Measurements from ENCODE around the gene HOXB5.

HOXB5 gene

GRCh38 chr17:48571024-48571818 is 22.4 kb downstream of the HOXB5 start (continued):
- no peak for TF ChIP-seq PRDM2 (tag by site-specific recombination; IDR thresholded peaks at IDR 0.05; ENCODE audit: borderline replicate concordance)
- no peak for TF ChIP-seq ZBTB7A (tag by site-specific recombination; IDR thresholded peaks at IDR 0.05; ENCODE audit: low read depth)
- TF ChIP-seq ZNF23 (tag by site-specific recombination; IDR thresholded peaks at IDR 0.05; ENCODE audit: borderline replicate concordance), result no peak
- TF ChIP-seq KLF1 (tag by site-specific recombination; IDR thresholded peaks at IDR 0.05), result no peak
- no peak for TF ChIP-seq ZNF350 (tag by site-specific recombination; IDR thresholded peaks at IDR 0.05)
- TF ChIP-seq ZFP41 (tag by site-specific recombination; IDR thresholded peaks at IDR 0.05; ENCODE audit: borderline replicate concordance), result no peak
- no peak for TF ChIP-seq ZNF777 (tag by site-specific recombination; IDR thresholded peaks at IDR 0.05; ENCODE audit: borderline replicate concordance)
- no peak for TF ChIP-seq ZNF704 (tag by site-specific recombination; IDR thresholded peaks at IDR 0.05)
- TF ChIP-seq ZNF18 (tag by site-specific recombination; IDR thresholded peaks at IDR 0.05), result peak; percentile 83
- 0 out of 2 replicates have a peak, but pooled peaks have one; percentile 32 for TF ChIP-seq ZNF10 (tag by site-specific recombination; IDR thresholded peaks at IDR 0.05)
- peak; percentile 90 for TF ChIP-seq ZXDB (tag by site-specific recombination; IDR thresholded peaks at IDR 0.05)
- TF ChIP-seq ZNF768 (tag by site-specific recombination; IDR thresholded peaks at IDR 0.05), result no peak
- TF ChIP-seq GLIS1 (tag by site-specific recombination; IDR thresholded peaks at IDR 0.05), result peak; percentile 84
- no peak for TF ChIP-seq ZNF426 (tag by site-specific recombination; IDR thresholded peaks at IDR 0.05)
- peak; percentile 94 for TF ChIP-seq HIC1 (tag by site-specific recombination; IDR thresholded peaks at IDR 0.05)
- no peak for TF ChIP-seq ZNF19 (tag by site-specific recombination; IDR thresholded peaks at IDR 0.05; ENCODE audit: low read depth)
- TF ChIP-seq ZNF561 (tag by site-specific recombination; IDR thresholded peaks at IDR 0.05; ENCODE audit: borderline replicate concordance), result peak; percentile 51; the same call in 1 of the 2 replicates
- TF ChIP-seq ZNF146 (tag by site-specific recombination; IDR thresholded peaks at IDR 0.05), result peak; percentile 13
- no peak for TF ChIP-seq ZNF560 (tag by site-specific recombination; IDR thresholded peaks at IDR 0.05; ENCODE audit: borderline replicate concordance)
- no peak for TF ChIP-seq ZSCAN18 (tag by site-specific recombination; IDR thresholded peaks at IDR 0.05)
- no peak for TF ChIP-seq ZNF266 (tag by site-specific recombination; IDR thresholded peaks at IDR 0.05; ENCODE audit: low read depth)
- TF ChIP-seq ZNF404 (tag by site-specific recombination; IDR thresholded peaks at IDR 0.05), result no peak
- TF ChIP-seq INSM2 (tag by site-specific recombination; IDR thresholded peaks at IDR 0.05), result peak; percentile 76
